Measurements from ENCODE around the gene CBX7.

GRCh38 chr22:39084666-39085065, 67.8 kb downstream of the CBX7 start:
- no peak for TF ChIP-seq CTCF (conservative IDR thresholded peaks at IDR 0.05; ENCODE audit: low read length)
- TF ChIP-seq EZH2phosphoT487 (IDR thresholded peaks at IDR 0.05; ENCODE audit: borderline replicate concordance, low read depth, low read length), result no peak

All from OCI-LY7 (cell line).